ENCODE measurements around the gene TRANK1. TPM values are rescaled to one million over a fixed set of nuclear protein-coding genes. Genes with fewer than 3 reads are reported as not detected.

The TRANK1 gene
- total RNA-seq, 2 donors from 2014 or later = 21.3 to 50.7 TPM

DNA sequence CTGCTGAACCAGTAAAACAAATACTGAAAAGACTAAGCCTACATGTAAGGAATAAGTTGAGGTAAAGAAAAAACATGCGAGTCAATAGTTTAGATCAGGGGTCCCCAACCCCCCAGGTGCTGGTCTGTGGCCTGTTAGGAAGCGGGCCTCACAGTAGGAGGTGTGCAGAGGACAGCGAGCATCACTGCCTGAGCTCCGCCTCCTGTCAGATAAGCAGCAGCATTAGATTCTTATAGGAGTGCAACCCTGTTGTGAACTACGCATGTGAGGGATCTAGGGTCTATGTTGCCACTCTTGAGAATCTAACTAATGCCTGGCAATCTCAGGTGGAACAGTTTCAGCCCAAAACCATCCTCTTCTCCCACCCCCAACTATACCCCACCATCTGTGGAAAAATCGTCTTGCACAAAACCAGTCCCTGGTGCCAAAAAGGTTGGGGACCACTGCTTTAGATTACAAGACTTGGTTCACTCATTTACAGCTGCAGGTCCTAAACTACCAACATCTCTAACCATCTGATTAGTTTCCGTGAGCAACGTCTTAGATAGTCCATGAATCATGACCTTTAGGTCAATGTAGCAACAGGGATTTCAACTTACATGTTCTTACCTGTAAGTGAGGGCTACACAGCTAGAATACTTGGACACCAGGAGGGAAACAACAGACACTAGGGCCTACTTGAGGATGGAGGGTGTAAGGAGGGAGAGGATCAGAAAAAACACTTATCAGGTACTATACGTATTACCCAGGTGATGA lies 66.7 kb downstream of the TRANK1 start:
- no peak overlapping the region for H3K27ac ChIP-seq
- no peak for DNase-seq

DNA sequence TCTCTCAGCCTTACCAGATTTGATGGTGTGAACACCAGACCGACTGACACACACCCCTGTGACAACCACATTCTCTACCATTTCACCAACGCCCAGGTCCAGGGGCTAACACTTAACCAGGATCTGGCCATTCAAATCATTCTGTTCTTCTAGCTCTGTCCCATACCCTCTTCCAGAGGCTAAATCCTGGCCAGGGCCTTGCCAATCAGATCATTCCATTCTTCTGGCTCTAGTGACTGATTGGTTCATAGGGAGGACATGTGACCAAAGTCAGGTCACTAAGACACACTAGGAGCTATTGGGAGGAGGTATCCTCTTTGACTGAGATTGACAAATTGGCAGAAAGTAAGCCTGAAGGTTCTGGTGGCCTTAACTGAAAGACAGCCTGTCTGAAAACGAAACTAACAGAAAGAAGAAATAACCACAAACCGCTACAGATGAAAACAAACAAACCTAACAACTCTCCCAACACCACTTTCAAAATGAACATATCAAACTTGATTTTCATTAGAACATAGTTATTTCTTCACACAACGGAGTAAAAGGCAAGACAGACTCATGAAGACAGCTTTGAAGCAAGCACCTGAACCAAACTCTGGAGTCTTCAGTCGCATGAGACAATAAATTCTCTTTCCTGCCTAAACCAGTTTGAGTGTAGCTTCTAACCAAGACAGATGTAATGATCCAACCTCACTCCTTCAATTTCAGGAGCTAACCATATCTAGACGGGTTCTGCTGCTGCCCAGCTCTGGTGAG lies 68.5 kb downstream of the TRANK1 start:
- Histone ChIP-seq H3K9me3 (no peaks in the 10 kb centered on the region), H3K4me1 (no peaks in the 10 kb centered on the region), H3K27ac (peak overlapping the region; percentile 17), H3K27me3 (no peaks in the 10 kb centered on the region), H3K4me3 (no peak overlapping the region), H3K9ac (ENCODE audit: low read depth in 2 of 2, low read length in 2 of 2) (no peak overlapping the region), H3K36me3 (no peaks in the 10 kb centered on the region)
- TF ChIP-seq, protein P1, sequence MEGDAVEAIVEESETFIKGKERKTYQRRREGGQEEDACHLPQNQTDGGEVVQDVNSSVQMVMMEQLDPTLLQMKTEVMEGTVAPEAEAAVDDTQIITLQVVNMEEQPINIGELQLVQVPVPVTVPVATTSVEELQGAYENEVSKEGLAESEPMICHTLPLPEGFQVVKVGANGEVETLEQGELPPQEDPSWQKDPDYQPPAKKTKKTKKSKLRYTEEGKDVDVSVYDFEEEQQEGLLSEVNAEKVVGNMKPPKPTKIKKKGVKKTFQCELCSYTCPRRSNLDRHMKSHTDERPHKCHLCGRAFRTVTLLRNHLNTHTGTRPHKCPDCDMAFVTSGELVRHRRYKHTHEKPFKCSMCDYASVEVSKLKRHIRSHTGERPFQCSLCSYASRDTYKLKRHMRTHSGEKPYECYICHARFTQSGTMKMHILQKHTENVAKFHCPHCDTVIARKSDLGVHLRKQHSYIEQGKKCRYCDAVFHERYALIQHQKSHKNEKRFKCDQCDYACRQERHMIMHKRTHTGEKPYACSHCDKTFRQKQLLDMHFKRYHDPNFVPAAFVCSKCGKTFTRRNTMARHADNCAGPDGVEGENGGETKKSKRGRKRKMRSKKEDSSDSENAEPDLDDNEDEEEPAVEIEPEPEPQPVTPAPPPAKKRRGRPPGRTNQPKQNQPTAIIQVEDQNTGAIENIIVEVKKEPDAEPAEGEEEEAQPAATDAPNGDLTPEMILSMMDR (IDR thresholded peaks at IDR 0.05) = no peak
- intact Hi-C loops (cut with DNase I) = no loop called here
- no peak for DNase-seq

More for the DNA sequence above, 66.7 kb downstream of the TRANK1 start:
- no peak overlapping the region for H3K4me3 ChIP-seq
- TF ChIP-seq, protein P1 (IDR thresholded peaks at IDR 0.05) = no peak
- H3K9me3 ChIP-seq = no peaks in the 10 kb centered on the region
- intact Hi-C loops (cut with DNase I) = no loop called here
- no peak overlapping the region for H3K9ac ChIP-seq (ENCODE audit: low read depth in 2 of 2, low read length in 2 of 2)
- no peaks in the 10 kb centered on the region for H3K4me1 ChIP-seq
- H3K27me3 ChIP-seq = no peaks in the 10 kb centered on the region
- no peaks in the 10 kb centered on the region for H3K36me3 ChIP-seq

DNA sequence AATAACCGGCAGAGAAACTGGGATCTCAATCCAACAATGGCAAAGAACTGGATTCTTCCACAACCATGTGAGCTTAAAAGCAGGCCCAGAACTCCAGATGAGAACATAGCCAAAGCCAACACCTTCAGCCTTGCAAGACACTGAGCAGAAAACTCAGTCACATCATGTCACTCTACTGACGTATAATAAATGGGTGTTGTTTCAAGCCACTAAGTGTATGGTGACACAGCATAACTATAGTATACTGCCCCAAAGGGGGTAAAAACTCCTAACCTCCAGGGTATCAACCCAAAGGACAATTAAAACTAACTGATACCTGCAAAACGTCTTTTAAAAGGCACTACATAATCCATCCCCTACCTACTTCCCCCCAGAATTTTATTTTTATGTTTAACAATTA lies 69.5 kb downstream of the TRANK1 start:
- intact Hi-C loops (cut with DNase I) = no loop called here
- no peak overlapping the region for H3K27ac ChIP-seq

DNA sequence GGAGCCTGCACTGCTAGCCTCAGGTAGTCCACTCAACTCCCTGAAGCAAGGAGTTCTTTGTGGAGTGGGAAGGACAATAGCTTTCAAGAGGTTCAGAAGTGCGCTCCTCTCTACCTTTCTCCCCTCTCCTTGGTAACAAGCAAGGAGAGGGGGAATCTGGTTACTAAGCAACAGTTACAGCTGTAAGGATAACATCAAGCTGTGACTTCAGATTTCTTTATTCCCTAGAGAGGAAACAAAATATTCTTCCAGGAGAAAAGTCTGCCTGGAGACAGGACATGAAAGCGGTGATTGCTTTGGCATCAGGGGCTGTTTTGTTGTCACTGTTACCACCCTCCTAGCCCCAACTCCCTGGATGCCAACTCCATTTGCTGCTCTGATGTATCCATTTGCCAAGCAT lies 70.4 kb downstream of the TRANK1 start:
- Histone ChIP-seq H3K9ac (ENCODE audit: low read depth in 2 of 2, low read length in 2 of 2) (no peak overlapping the region), H3K27me3 (no peaks in the 10 kb centered on the region), H3K9me3 (no peaks in the 10 kb centered on the region), H3K27ac (no peak overlapping the region), H3K4me3 (no peak overlapping the region), H3K4me1 (no peaks in the 10 kb centered on the region), H3K36me3 (no peaks in the 10 kb centered on the region)
- intact Hi-C loops (cut with DNase I) = no loop called here
- TF ChIP-seq, protein P1 (IDR thresholded peaks at IDR 0.05) = no peak
- DNase-seq = no peak

More for the DNA sequence above, 69.5 kb downstream of the TRANK1 start:
- TF ChIP-seq, protein P1 (IDR thresholded peaks at IDR 0.05) = no peak
- H3K27me3 ChIP-seq = no peaks in the 10 kb centered on the region
- no peaks in the 10 kb centered on the region for H3K36me3 ChIP-seq
- H3K4me1 ChIP-seq = no peaks in the 10 kb centered on the region
- DNase-seq = no peak
- H3K9ac ChIP-seq (ENCODE audit: low read depth in 2 of 2, low read length in 2 of 2) = no peak overlapping the region
- no peaks in the 10 kb centered on the region for H3K9me3 ChIP-seq
- H3K4me3 ChIP-seq = no peak overlapping the region

DNA sequence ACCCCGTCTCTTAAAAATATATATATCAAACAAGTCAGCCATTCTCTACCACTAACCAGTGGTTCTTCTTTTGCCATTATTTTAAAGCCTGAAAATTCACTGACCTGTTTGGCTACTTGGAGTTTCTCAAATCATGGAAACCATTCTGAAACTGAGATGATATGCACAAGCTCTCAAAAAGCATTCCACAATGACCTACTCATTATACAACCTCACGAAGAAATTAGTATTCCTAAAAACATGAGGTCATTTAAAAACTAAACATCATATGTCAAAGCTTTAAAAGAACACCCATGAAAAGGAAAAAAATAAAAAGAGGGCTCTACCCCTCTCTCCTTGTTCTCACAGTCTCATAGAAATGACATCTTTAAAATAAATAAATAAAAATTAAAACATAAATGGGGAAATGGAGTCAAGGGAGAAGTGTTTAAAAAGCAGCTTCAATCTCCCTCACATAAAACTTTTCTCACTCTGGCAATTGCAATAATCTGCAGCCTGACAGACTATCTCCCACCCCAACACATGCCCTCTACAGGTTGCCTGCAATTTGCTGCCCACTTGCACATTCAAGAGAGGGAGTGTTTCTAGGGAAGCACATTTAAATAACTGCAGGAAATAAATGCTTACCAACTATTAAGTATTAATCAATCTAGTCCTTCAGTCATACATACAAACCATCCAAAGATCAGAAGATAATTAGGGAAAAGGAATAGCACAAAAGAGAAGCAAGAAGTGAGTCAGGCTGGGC lies 73.3 kb downstream of the TRANK1 start:
- H3K36me3 ChIP-seq = no peaks in the 10 kb centered on the region
- H3K9me3 ChIP-seq = no peaks in the 10 kb centered on the region
- H3K4me1 ChIP-seq = no peaks in the 10 kb centered on the region
- H3K27me3 ChIP-seq = no peaks in the 10 kb centered on the region
- no peak overlapping the region for H3K27ac ChIP-seq
- H3K4me3 ChIP-seq = no peak overlapping the region
- intact Hi-C loops (cut with DNase I) = no loop called here
- DNase-seq = no peak
- no peak overlapping the region for H3K9ac ChIP-seq (ENCODE audit: low read depth in 2 of 2, low read length in 2 of 2)
- TF ChIP-seq, protein P1 (IDR thresholded peaks at IDR 0.05) = no peak
